Purkinje cell (primary cell): ENCODE measurements around the gene PSME1. TPM values are rescaled to one million over a fixed set of nuclear protein-coding genes. Genes with fewer than 3 reads are reported as not detected.

Experiments
- polyA plus RNA-seq: library from polyadenylated mRNA; unstranded; fragments of >200 nt; fragmentation: Nextera tagmentation; gene quantifications from 2 replicates; pipeline ENCODE4 v1.2.1, GENCODE V29; 2014

PSME1 gene
- 104 and 112 TPM in 2 replicates for polyA plus RNA-seq

GRCh38 chr14:24135834-24136683 is at the start of gene PSME1:
Gene PSME1, plus strand, starts transcription at chr14:24136194. Its CDS starts 69 bp downstream, at chr14:24136263.

GRCh38 chr14:24093901-24094840 is 41.8 kb upstream of the PSME1 start, which contains the start of gene PCK2:
Gene PCK2, plus strand, starts transcription at chr14:24094311. Its CDS starts 95 bp downstream, at chr14:24094406.

GRCh38 chr14:24114532-24115421 is 21.2 kb upstream of the PSME1 start, which contains the start of the genes DCAF11 and NRL:
Gene DCAF11, plus strand, starts transcription at chr14:24114777. Its CDS starts 818 bp downstream, at chr14:24115595.
Gene NRL, minus strand, starts transcription at chr14:24114949. Its CDS starts 32,101 bp downstream, at chr14:24082848.

GRCh38 chr14:24130380-24130716 is 5.6 kb upstream of the PSME1 start, which contains the start of gene FITM1:
Gene FITM1, plus strand, starts transcription at chr14:24130659. Its CDS starts 905 bp downstream, at chr14:24131564.

GRCh38 chr14:24141097-24141880 is 5.3 kb downstream of the PSME1 start, which contains the start of gene EMC9:
Gene EMC9, minus strand, starts transcription at chr14:24141591. Its CDS starts 287 bp downstream, at chr14:24141304.

GRCh38 chr14:24146453-24146977 is 10.5 kb downstream of the PSME1 start, which contains the start of gene PSME2:
Gene PSME2, minus strand, starts transcription at chr14:24146610. Its CDS starts 29 bp downstream, at chr14:24146581.

GRCh38 chr14:24146978-24147760 is 11.2 kb downstream of the PSME1 start, which contains the start of gene RNF31:
Gene RNF31, plus strand, starts transcription at chr14:24147498. Its CDS starts 201 bp downstream, at chr14:24147699.

GRCh38 chr14:24160850-24161804 is 25.1 kb downstream of the PSME1 start, which contains the start of gene IRF9:
Gene IRF9, plus strand, starts transcription at chr14:24161265. Its CDS starts 880 bp downstream, at chr14:24162145.

GRCh38 chr14:24171422-24172260 is 35.6 kb downstream of the PSME1 start, which contains the start of gene REC8:
Gene REC8, plus strand, starts transcription at chr14:24172080. Its CDS starts 473 bp downstream, at chr14:24172553.

Other genes with a start within 250 kb of the PSME1 start
- 0.77 and 2.8 TPM in 2 replicates for gene DHRS4, start 182.4 kb upstream of the PSME1 start, polyA plus RNA-seq
- 1.9 and 3.5 TPM in 2 replicates for gene DHRS4L2, start 147.3 kb upstream of the PSME1 start, polyA plus RNA-seq
- 0.52 and 1.0 TPM in 2 replicates for gene CARMIL3, start 84.2 kb upstream of the PSME1 start, polyA plus RNA-seq
- 30.4 and 42.2 TPM in 2 replicates for gene CPNE6, start 64.6 kb upstream of the PSME1 start, polyA plus RNA-seq
- 1.2 TPM in 1 of 2 replicates, not detected in the other for gene PCK2, start 41.9 kb upstream of the PSME1 start, polyA plus RNA-seq
- 9.2 and 10.2 TPM in 2 replicates for gene DCAF11, start 21.4 kb upstream of the PSME1 start, polyA plus RNA-seq
- gene NRL, start 21.2 kb upstream of the PSME1 start, polyA plus RNA-seq, result 0.27 TPM in 1 of 2 replicates, not detected in the other
- gene FITM1, start 5.5 kb upstream of the PSME1 start, polyA plus RNA-seq, result not detected in 2 replicates
- 21.2 and 22.7 TPM in 2 replicates for gene EMC9, start 5.4 kb downstream of the PSME1 start, polyA plus RNA-seq
- gene PSME2, start 10.4 kb downstream of the PSME1 start, polyA plus RNA-seq, result 117 and 133 TPM in 2 replicates
- gene RNF31, start 11.3 kb downstream of the PSME1 start, polyA plus RNA-seq, result 15.5 and 28.7 TPM in 2 replicates
- 5.3 and 7.2 TPM in 2 replicates for gene IRF9, start 25.1 kb downstream of the PSME1 start, polyA plus RNA-seq
- 6.9 and 12.6 TPM in 2 replicates for gene REC8, start 35.9 kb downstream of the PSME1 start, polyA plus RNA-seq
- gene IPO4, start 52.6 kb downstream of the PSME1 start, polyA plus RNA-seq, result 11.9 and 14.7 TPM in 2 replicates
- gene TM9SF1, start 59.2 kb downstream of the PSME1 start, polyA plus RNA-seq, result 16.9 and 18.7 TPM in 2 replicates
- gene TSSK4, start 69.5 kb downstream of the PSME1 start, polyA plus RNA-seq, result not detected in 2 replicates
- gene CHMP4A, start 77.3 kb downstream of the PSME1 start, polyA plus RNA-seq, result 36.2 and 56.5 TPM in 2 replicates
- gene MDP1, start 79.9 kb downstream of the PSME1 start, polyA plus RNA-seq, result 35.8 and 55.7 TPM in 2 replicates
- gene NEDD8, start 96.2 kb downstream of the PSME1 start, polyA plus RNA-seq, result 1,309 and 1,370 TPM in 2 replicates
- 57.3 and 98.9 TPM in 2 replicates for gene GMPR2, start 96.7 kb downstream of the PSME1 start, polyA plus RNA-seq
- 21.3 and 23.5 TPM in 2 replicates for gene TINF2, start 106.4 kb downstream of the PSME1 start, polyA plus RNA-seq
- gene TGM1, start 127.0 kb downstream of the PSME1 start, polyA plus RNA-seq, result not detected in 2 replicates
- gene RABGGTA, start 135.4 kb downstream of the PSME1 start, polyA plus RNA-seq, result 13.6 and 17.3 TPM in 2 replicates
- gene DHRS1, start 163.6 kb downstream of the PSME1 start, polyA plus RNA-seq, result 7.7 and 15.5 TPM in 2 replicates
- 3.4 and 5.3 TPM in 2 replicates for gene NOP9, start 163.7 kb downstream of the PSME1 start, polyA plus RNA-seq
- gene CIDEB, start 171.8 kb downstream of the PSME1 start, polyA plus RNA-seq, result 3.6 TPM in 1 of 2 replicates, not detected in the other
- 0.86 TPM in 1 of 2 replicates, not detected in the other for gene LTB4R2, start 173.9 kb downstream of the PSME1 start, polyA plus RNA-seq
- gene LTB4R, start 175.3 kb downstream of the PSME1 start, polyA plus RNA-seq, result 0.79 and 1.8 TPM in 2 replicates
- 0.99 TPM in 1 of 2 replicates, not detected in the other for gene ADCY4, start 198.9 kb downstream of the PSME1 start, polyA plus RNA-seq
- gene RIPK3, start 203.8 kb downstream of the PSME1 start, polyA plus RNA-seq, result not detected in 2 replicates
- gene NFATC4, start 232.0 kb downstream of the PSME1 start, polyA plus RNA-seq, result 0.81 and 6.9 TPM in 2 replicates